ENCODE results near the gene HKDC1.

The HKDC1 gene

GRCh38 chr10:69225681-69226080 is 5.5 kb downstream of the HKDC1 start:
- no peak for TF ChIP-seq CTCF (IDR thresholded peaks at IDR 0.05; ENCODE audit: borderline replicate concordance, insufficient read depth, low read depth, low read length)
- H3K4me3 ChIP-seq (ENCODE audit: low read depth, low read length) = no peak overlapping the region

- no peak overlapping the region for H3K4me3 ChIP-seq (ENCODE audit: low read depth, low read length)
- no peak for TF ChIP-seq CTCF (IDR thresholded peaks at IDR 0.05; ENCODE audit: borderline replicate concordance, insufficient read depth, low read depth, low read length)
Observed at GRCh38 chr10:69226919-69227450, 6.9 kb downstream of the HKDC1 start.

GRCh38 chr10:69228151-69228550 is 8.0 kb downstream of the HKDC1 start:
- TF ChIP-seq CTCF (IDR thresholded peaks at IDR 0.05; ENCODE audit: borderline replicate concordance, insufficient read depth, low read depth, low read length) = no peak

GRCh38 chr10:69229616-69229916 is 9.4 kb downstream of the HKDC1 start:
- no peak overlapping the region for H3K4me3 ChIP-seq (ENCODE audit: low read depth, low read length)
- no peak for TF ChIP-seq CTCF (IDR thresholded peaks at IDR 0.05; ENCODE audit: borderline replicate concordance, insufficient read depth, low read depth, low read length)

More at GRCh38 chr10:69228151-69228550, 8.0 kb downstream of the HKDC1 start:
- H3K4me3 ChIP-seq (ENCODE audit: low read depth, low read length) = no peak overlapping the region

- no peak overlapping the region for H3K4me3 ChIP-seq (ENCODE audit: low read depth, low read length)
- no peak for TF ChIP-seq CTCF (IDR thresholded peaks at IDR 0.05; ENCODE audit: borderline replicate concordance, insufficient read depth, low read depth, low read length)
Observed at GRCh38 chr10:69230128-69230527, 10.0 kb downstream of the HKDC1 start.

GRCh38 chr10:69232252-69232651 is 12.1 kb downstream of the HKDC1 start:
- no peak overlapping the region for H3K4me3 ChIP-seq (ENCODE audit: low read depth, low read length)
- no peak for TF ChIP-seq CTCF (IDR thresholded peaks at IDR 0.05; ENCODE audit: borderline replicate concordance, insufficient read depth, low read depth, low read length)

GRCh38 chr10:69232736-69233480 is 12.8 kb downstream of the HKDC1 start:
- H3K4me3 ChIP-seq (ENCODE audit: low read depth, low read length) = no peak overlapping the region
- TF ChIP-seq CTCF (IDR thresholded peaks at IDR 0.05; ENCODE audit: borderline replicate concordance, insufficient read depth, low read depth, low read length) = no peak

All from GM12875 (cell line).